ENCODE measurements around the gene CAPN12. TPM values are rescaled to one million over a fixed set of nuclear protein-coding genes. Genes with fewer than 3 reads are reported as not detected.

CAPN12 gene
- total RNA-seq, 1 experiment from 2014 or later = 0.69 TPM

DNA sequence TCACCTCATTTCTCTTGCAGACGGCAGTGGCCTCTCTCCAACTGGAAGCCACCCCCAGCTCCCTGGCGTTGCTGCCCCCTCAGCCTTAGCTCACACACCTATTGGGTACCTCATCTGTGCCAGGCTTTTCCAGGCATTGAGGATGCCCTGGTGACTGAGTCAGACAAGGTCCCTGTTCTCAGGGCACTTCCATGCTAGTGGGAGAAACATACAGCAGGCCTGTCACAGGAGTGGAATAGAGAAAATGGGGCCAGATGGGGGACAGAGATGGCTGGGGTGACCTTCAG is 33.9 kb downstream of the CAPN12 start:
- CTCF ChIA-PET = no interaction called here

DNA sequence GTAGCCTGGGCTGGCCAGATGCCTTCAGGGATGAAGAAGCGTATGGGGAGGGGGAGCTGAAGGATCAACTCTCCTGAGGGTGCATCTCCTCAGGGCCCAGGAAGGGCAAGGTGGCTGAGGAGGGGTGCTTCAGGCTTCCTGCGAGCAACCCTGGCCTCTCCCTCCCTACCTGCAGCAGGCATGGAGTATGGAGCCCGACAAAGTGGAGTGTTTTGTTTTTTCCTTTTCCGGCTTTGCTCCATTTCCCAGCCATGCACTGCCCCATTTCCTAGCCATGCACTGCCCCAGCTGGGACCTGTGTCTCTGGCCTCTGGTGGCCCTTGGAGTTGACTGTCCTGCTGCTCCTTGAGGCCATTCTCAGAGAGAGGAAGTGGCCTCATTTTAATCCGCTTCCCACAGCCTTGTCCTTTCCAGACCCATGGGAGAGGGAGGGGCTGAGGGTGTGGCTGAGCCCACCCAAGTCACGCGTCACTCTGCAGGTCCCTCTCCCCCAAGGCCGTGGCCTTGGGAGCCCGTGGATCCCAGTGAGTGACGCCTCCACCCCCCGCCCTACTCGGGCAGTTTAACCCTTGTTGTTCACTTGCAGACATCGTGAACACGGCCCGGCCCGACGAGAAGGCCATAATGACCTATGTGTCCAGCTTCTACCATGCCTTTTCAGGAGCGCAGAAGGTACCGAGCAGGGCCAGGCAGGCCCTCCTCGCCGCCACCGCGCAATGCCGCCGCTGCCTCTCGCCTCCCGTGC is 34.4 kb downstream of the CAPN12 start:
- no peak overlapping the region for H3K4me3 ChIP-seq (ENCODE audit: low read depth, low read length, poor library complexity, severe bottlenecking)
- no TSS peak for BruUV-seq (replicated peaks)
- intact Hi-C loops (cut with micrococcal nuclease; ENCODE audit: unreplicated experiment) = no loop called here
- H3K9me3 ChIP-seq (ENCODE audit: low read depth, low read length, poor library complexity, severe bottlenecking) = no peaks in the 10 kb centered on the region
- no peak for DNase-seq (ENCODE audit: low spot score)
- H3K36me3 ChIP-seq (ENCODE audit: insufficient read depth, low read length, poor library complexity, severe bottlenecking) = peaks cover 83% of the 10 kb centered on the region
- no peak overlapping the region for H3K27ac ChIP-seq (ENCODE audit: low read depth, low read length, poor library complexity, severe bottlenecking)
- no peak for TF ChIP-seq EZH2 (IDR thresholded peaks at IDR 0.05; ENCODE audit: borderline replicate concordance, low read depth, low read length, poor library complexity, severe bottlenecking)
- no peaks in the 10 kb centered on the region for H3K27me3 ChIP-seq (replicated peaks; ENCODE audit: insufficient read depth, low read depth, low read length, poor library complexity)
- POLR2A ChIA-PET (ENCODE audit: low non-redundant PET) = no interaction called here
- CTCF ChIA-PET = no interaction called here
- no peaks in the 10 kb centered on the region for H3K4me1 ChIP-seq (ENCODE audit: insufficient read depth, low read length, poor library complexity, severe bottlenecking)

More for the DNA sequence above, 33.9 kb downstream of the CAPN12 start:
- no peak for DNase-seq (ENCODE audit: low spot score)
- TF ChIP-seq EZH2 (IDR thresholded peaks at IDR 0.05; ENCODE audit: borderline replicate concordance, low read depth, low read length, poor library complexity, severe bottlenecking) = no peak
- TF ChIP-seq, protein P1, sequence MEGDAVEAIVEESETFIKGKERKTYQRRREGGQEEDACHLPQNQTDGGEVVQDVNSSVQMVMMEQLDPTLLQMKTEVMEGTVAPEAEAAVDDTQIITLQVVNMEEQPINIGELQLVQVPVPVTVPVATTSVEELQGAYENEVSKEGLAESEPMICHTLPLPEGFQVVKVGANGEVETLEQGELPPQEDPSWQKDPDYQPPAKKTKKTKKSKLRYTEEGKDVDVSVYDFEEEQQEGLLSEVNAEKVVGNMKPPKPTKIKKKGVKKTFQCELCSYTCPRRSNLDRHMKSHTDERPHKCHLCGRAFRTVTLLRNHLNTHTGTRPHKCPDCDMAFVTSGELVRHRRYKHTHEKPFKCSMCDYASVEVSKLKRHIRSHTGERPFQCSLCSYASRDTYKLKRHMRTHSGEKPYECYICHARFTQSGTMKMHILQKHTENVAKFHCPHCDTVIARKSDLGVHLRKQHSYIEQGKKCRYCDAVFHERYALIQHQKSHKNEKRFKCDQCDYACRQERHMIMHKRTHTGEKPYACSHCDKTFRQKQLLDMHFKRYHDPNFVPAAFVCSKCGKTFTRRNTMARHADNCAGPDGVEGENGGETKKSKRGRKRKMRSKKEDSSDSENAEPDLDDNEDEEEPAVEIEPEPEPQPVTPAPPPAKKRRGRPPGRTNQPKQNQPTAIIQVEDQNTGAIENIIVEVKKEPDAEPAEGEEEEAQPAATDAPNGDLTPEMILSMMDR (conservative IDR thresholded peaks at IDR 0.05; ENCODE audit: low read depth, low read length) = no peak
- H3K27me3 ChIP-seq (replicated peaks; ENCODE audit: insufficient read depth, low read depth, low read length, poor library complexity) = no peaks in the 10 kb centered on the region
- intact Hi-C loops (cut with micrococcal nuclease; ENCODE audit: unreplicated experiment) = no loop called here
- H3K4me3 ChIP-seq (ENCODE audit: low read depth, low read length, poor library complexity, severe bottlenecking) = no peak overlapping the region
- H3K36me3 ChIP-seq (ENCODE audit: insufficient read depth, low read length, poor library complexity, severe bottlenecking) = peaks cover 79% of the 10 kb centered on the region
- H3K27ac ChIP-seq (ENCODE audit: low read depth, low read length, poor library complexity, severe bottlenecking) = no peak overlapping the region
- no peaks in the 10 kb centered on the region for H3K4me1 ChIP-seq (ENCODE audit: insufficient read depth, low read length, poor library complexity, severe bottlenecking)
- POLR2A ChIA-PET (ENCODE audit: low non-redundant PET) = no interaction called here
- BruUV-seq (replicated peaks) = no TSS peak
- H3K9me3 ChIP-seq (ENCODE audit: low read depth, low read length, poor library complexity, severe bottlenecking) = no peaks in the 10 kb centered on the region

DNA sequence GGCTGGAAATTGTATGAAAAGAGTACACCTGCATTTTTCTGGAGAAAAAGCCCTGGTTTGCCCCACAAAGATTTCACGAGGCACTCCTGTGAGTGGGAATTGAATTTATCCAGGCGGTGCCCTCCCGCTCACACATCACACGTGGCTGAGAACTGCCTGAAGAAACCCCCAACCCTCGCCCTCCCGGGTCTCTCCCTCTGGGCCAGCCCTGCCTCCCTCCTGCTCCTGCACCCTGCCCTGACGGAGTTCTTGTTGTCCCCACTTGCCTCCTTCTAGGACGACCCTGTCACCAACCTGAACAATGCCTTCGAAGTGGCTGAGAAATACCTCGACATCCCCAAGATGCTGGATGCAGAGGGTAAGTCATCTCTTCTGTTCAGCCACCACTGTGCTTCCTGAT is 35.2 kb downstream of the CAPN12 start:
- no peak for DNase-seq (ENCODE audit: low spot score)
- H3K27me3 ChIP-seq (replicated peaks; ENCODE audit: insufficient read depth, low read depth, low read length, poor library complexity) = no peaks in the 10 kb centered on the region
- H3K9me3 ChIP-seq (ENCODE audit: low read depth, low read length, poor library complexity, severe bottlenecking) = no peaks in the 10 kb centered on the region
- no TSS peak for BruUV-seq (replicated peaks)
- intact Hi-C loops (cut with micrococcal nuclease; ENCODE audit: unreplicated experiment) = no loop called here
- TF ChIP-seq, protein P1 (conservative IDR thresholded peaks at IDR 0.05; ENCODE audit: low read depth, low read length) = no peak
- no peak for TF ChIP-seq EZH2 (IDR thresholded peaks at IDR 0.05; ENCODE audit: borderline replicate concordance, low read depth, low read length, poor library complexity, severe bottlenecking)
- no peak overlapping the region for H3K4me3 ChIP-seq (ENCODE audit: low read depth, low read length, poor library complexity, severe bottlenecking)
- H3K36me3 ChIP-seq (ENCODE audit: insufficient read depth, low read length, poor library complexity, severe bottlenecking) = peaks cover 83% of the 10 kb centered on the region
- H3K27ac ChIP-seq (ENCODE audit: low read depth, low read length, poor library complexity, severe bottlenecking) = no peak overlapping the region
- no peaks in the 10 kb centered on the region for H3K4me1 ChIP-seq (ENCODE audit: insufficient read depth, low read length, poor library complexity, severe bottlenecking)
- POLR2A ChIA-PET (ENCODE audit: low non-redundant PET) = no interaction called here
- CTCF ChIA-PET = no interaction called here

DNA sequence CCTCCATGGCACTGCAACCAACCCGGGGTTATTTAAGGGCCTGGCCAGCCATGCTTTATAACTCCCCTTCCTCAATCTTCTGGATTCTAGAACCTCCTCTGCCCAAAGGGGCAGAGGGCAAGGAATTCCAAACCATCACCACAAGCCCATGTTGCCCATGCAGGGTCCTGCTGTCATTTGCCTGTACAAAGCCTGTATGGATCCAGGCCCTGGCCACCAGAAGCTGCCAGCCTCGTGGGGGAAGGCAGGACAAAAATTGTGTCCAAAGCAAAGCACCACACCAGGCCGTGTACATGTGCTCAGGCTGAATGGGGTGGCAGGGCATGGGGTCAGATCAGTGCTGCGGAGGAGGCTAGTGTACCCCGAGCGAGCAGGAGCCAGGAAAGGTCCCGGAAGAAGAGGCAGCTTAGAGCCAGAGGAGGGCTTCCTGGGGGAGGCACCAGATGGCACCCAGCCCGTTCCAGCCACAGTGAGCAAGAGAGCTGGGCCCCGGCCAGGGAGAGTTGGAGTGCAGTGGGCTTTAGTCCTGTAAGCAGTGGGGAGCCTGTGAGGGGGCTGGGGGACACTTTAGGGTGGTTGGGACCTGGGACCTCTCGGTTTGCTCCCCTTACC is 35.8 kb downstream of the CAPN12 start:
- no TSS peak for BruUV-seq (replicated peaks)
- Histone ChIP-seq H3K36me3 (ENCODE audit: insufficient read depth, low read length, poor library complexity, severe bottlenecking) (peaks cover 81% of the 10 kb centered on the region), H3K27ac (ENCODE audit: low read depth, low read length, poor library complexity, severe bottlenecking) (no peak overlapping the region), H3K4me1 (ENCODE audit: insufficient read depth, low read length, poor library complexity, severe bottlenecking) (no peaks in the 10 kb centered on the region), H3K4me3 (ENCODE audit: low read depth, low read length, poor library complexity, severe bottlenecking) (no peak overlapping the region), H3K27me3 (replicated peaks; ENCODE audit: insufficient read depth, low read depth, low read length, poor library complexity) (no peaks in the 10 kb centered on the region), H3K9me3 (ENCODE audit: low read depth, low read length, poor library complexity, severe bottlenecking) (no peaks in the 10 kb centered on the region)
- ChIA-PET CTCF (no interaction called here), POLR2A (ENCODE audit: low non-redundant PET) (no interaction called here)
- TF ChIP-seq EZH2 (IDR thresholded peaks at IDR 0.05; ENCODE audit: borderline replicate concordance, low read depth, low read length, poor library complexity, severe bottlenecking) = no peak
- TF ChIP-seq, protein P1 (conservative IDR thresholded peaks at IDR 0.05; ENCODE audit: low read depth, low read length) = no peak
- intact Hi-C loops (cut with micrococcal nuclease; ENCODE audit: unreplicated experiment) = no loop called here
- DNase-seq (ENCODE audit: low spot score) = no peak
